Measurements from ENCODE around the gene HBZ.
A peak's percentile ranks its signal among the peaks of the same experiment; 100 is the strongest.
"Not testable (repeated sequence)": the region's sequence is repeated elsewhere in the genome, so short reads cannot be mapped to it uniquely, and the experiment has no call there.

HBZ gene

DNA sequence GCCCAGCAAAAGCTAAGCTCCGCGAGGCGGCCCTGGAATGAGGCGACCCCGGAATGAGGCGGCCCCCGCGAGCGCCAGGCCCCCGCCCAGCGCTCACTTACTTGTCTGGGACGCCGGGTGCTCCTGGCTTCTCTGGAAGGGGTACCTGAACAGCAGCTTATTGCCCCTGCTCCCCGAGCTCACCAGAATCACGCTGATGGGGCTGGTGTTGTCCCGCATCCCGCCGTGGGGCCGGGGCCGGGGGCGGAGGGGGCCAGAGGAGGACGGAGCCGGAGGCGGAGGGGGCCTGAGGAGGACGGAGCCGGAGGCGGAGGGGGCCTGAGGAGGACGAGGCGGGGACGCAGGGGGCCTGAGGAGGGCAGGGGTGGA lies 14.4 kb upstream of the HBZ start:
- no peak for DNase-seq (ENCODE audit: low spot score)

DNA sequence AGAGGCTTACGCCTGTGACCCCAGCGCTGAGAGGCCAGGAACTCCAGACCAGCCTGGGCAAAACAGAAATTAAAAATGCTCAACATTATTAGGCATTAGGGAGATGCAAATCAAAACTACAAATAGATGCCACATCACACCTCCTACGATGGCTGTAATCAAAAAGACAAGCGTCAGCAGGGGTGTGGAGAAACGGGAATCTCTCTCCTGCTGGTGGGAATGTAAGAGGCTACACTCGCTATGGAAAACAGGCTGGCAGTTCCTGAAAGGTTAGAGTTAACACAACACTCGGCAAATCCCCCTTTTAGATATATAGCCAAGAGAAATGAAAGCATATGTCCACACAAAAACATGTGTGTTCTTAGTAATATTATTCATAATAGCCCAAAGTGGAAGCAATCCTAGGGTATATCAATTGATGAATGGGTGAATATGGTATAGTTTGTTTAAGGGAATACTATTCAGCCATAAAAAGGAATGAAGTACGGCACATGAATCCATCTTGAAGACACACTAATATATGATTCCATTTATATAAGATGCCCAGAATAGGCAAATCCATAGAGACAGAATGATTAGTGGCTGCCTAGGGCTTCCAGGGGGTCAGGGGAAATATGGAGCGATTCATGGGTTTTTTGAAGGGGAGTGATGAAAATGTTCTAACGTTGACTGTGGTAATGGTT lies 12.1 kb upstream of the HBZ start:
- no peak for DNase-seq (ENCODE audit: low spot score)

DNA sequence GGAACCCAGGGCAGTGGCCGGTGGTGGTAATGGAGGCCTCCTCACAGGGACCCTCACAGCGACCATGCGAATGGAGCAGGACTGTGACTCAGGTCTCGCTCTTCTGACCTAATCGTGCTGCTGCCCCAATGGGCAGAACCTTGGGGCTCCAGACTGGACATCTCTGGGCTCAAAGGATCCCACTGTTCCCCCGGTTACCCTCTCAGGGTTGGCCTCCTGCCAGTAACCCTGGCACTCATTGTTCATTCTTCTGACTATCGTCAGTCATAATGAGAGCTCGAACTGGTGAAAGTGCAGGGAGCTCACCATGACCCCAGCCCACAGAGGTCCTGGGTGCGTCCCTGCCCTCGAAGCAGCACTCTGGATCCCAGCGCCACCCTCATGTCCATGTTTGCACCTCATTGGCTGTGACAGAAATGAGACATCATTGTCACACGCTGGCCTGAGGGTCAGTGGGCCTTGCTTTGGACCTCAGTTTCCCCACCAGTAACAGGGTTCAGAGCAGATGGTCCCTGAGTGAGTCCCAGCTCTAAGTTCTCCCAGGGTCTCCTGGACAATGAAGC lies 10.0 kb upstream of the HBZ start:
- DNase-seq (ENCODE audit: low spot score), result no peak

DNA sequence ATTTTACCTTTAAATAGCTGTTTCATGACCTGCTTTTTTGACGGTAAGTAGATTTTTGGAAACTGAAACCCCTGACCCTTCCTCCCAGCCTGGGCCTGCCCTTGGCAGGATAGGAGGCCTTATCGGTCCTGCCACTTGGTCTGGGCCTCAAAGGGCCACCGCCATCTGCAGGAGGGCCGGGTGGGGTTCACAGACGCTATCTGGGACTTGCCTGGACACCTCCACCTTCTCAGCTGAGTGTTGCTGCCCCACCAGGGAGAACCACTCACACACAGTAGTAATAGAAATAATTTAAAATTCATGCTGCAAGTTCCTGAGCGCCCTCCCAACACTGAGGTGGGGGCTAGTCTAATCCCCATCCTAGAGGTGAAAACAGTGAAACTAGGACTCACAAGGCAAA lies 9.4 kb upstream of the HBZ start:
- DNase-seq (ENCODE audit: low spot score), result no peak

- DNase-seq (ENCODE audit: low spot score), result no peak
These were observed 9.0 kb upstream of the HBZ start for GRCh38 chr16:143456-143855.

GRCh38 chr16:144797-145252 lies 7.6 kb upstream of the HBZ start:
- no peak for DNase-seq (ENCODE audit: low spot score)

DNA sequence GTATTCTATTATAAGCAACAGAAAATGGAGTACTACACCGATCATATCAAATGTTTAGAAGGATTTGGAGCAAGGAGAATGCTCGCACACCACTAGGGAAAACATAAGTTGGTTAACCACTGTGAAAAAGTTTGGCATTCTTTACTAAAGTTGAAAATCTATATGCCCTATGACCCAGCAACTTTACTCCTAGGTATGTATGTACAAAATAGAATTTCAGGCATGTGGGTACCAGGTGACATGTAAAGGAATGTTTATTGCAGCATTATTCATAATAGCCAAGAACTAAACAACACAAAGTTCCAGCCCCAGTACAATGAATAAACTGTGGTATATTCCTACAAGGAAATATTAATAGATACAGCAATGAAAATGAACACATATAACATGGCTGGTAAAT lies 5.8 kb upstream of the HBZ start:
- DNase-seq (ENCODE audit: low spot score), result no peak

DNA sequence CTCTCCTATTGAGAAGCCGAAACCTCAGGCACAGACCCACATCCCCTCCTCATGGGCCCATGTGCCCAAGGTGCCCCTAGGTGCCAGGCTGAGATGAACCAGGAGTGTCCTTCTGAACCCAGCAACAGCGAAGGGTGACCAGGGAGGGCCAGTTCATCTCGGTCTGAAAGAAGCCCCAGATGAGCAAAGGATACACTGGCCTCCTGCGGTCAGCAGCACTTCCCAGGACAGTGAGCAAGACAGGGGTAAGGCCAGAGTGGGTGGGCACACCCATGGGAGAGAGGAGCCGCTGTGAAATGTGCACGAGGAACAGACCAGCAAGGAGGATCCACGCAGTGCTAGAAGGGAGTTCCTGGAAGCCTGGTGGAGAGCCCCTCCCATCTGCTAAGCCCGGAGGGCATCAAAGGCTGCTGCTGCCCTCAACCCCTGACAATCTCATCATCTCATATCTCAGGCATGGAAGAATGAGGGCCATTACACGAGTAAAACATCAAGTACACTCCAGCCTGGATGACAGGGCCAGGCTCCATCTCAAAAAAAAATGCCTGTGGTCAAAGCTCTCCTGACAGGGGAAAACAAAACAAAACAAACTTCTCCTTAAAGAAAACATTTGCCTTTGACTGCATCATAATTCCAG lies 3.3 kb upstream of the HBZ start:
- peak; percentile 24 for DNase-seq (ENCODE audit: low spot score)

- DNase-seq (ENCODE audit: low spot score), result not testable (repeated sequence)
These were observed 681 bp downstream of the HBZ start for GRCh38 chr16:153129-153521.

- DNase-seq (ENCODE audit: low spot score), result not testable (repeated sequence)
These were observed 1.2 kb downstream of the HBZ start for GRCh38 chr16:153550-154216.

GRCh38 chr16:154217-155030 lies 2.0 kb downstream of the HBZ start:
- no peak for DNase-seq (ENCODE audit: low spot score)

GRCh38 chr16:155031-155398 lies 2.6 kb downstream of the HBZ start:
- no peak for DNase-seq (ENCODE audit: low spot score)

DNA sequence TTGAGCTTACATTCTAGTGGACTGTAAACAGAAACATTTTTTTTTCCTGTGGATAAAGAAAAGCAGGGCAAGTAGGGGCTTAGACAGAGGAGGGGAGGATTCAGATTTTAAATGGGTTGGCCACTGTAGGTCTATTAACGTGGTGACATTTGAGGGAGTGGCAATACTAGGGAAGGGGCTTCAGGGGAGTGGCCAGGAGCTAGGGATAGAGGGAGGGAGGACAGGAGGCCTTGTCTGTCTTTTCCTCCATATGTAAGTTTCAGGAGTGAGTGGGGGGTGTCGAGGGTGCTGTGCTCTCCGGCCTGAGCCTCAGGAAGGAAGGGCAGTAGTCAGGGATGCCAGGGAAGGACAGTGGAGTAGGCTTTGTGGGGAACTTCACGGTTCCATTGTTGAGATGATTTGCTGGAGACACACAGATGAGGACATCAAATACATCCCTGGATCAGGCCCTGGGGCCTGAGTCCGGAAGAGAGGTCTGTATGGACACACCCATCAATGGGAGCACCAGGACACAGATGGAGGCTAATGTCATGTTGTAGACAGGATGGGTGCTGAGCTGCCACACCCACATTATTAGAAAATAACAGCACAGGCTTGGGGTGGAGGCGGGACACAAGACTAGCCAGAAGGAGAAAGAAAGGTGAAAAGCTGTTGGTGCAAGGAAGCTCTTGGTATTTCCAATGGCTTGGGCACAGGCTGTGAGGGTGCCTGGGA lies 6.8 kb downstream of the HBZ start:
- no peak for DNase-seq (ENCODE audit: low spot score)

DNA sequence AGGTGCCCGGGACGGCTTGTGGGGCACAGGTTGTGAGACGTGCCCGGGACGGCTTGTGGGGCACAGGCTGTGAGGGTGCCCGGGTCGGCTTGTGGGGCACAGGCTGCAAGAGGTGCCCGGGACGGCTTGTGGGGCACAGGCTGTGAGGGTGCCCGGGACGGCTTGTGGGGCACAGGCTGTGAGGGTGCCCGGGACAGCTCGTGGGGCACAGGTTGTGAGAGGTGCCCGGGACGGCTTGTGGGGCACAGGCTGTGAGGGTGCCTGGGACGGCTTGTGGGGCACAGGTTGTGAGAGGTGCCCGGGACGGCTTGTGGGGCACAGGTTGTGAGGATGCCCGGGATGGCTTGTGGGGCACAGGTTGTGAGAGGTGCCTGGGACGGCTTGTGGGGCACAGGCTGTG lies 7.8 kb downstream of the HBZ start:
- not testable (repeated sequence) for DNase-seq (ENCODE audit: low spot score)

GRCh38 chr16:160691-161190 lies 8.3 kb downstream of the HBZ start:
- no peak for DNase-seq (ENCODE audit: low spot score)

GRCh38 chr16:162271-162991 lies 10.0 kb downstream of the HBZ start:
- no peak for DNase-seq (ENCODE audit: low spot score)

GRCh38 chr16:163139-163538 lies 10.7 kb downstream of the HBZ start:
- DNase-seq (ENCODE audit: low spot score), result not testable (repeated sequence)

GRCh38 chr16:163696-164095 lies 11.3 kb downstream of the HBZ start:
- not testable (repeated sequence) for DNase-seq (ENCODE audit: low spot score)

DNA sequence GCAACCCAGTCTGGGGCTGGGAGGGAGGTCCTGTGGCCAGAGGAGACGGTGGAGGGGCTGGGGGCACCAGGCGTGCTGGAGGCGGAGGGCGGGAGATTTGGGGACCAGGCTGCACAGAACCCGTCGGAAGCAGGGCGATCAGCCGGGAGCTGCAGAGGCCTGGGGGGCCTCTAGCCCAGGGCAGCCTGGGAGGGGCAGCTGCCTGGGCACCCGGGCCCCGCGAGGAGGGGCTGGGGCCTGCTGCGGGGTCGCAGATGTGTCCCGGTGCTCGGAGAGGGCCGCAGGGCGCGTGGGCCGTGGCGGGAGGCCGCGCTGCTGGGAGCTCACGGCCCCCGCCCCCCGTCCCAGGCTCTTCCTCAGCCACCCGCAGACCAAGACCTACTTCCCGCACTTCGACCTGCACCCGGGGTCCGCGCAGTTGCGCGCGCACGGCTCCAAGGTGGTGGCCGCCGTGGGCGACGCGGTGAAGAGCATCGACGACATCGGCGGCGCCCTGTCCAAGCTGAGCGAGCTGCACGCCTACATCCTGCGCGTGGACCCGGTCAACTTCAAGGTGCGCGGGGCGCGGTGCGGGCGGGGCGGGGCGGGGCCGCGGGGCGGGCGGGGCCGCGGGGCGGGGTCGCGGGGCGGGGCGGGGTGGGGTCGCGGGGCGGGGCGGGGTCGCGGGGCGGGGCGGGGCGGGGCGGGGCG lies 11.8 kb downstream of the HBZ start:
- not testable (repeated sequence) for DNase-seq (ENCODE audit: low spot score)
